SU-DHL-6 (cell line): ENCODE data around the gene COX11.

Experiments used
- H2AFZ ChIP-seq: fragments of 200-600 bp; sonication (generic); 2 replicates; pipeline ENCODE4 v1.6.1; 2014; ENCODE audit warnings: low read depth, mild to moderate bottlenecking, moderate library complexity, mixed read lengths, antibody characterized with exemption, low read length; ENCODE audit not compliant: severe bottlenecking
- H3F3A ChIP-seq: fragments of 200-600 bp; shearing (Covaris generic); 2 replicates; pipeline ENCODE4 v1.6.0; 2016; ENCODE audit warnings: antibody characterized with exemption, mild to moderate bottlenecking; ENCODE audit not compliant: insufficient read depth
- H3K27ac ChIP-seq: fragments of 200-600 bp; sonication (generic); 2 replicates; pipeline ENCODE4 v1.5.1; 2016; ENCODE audit warnings: low read depth, mild to moderate bottlenecking, low read length, moderate library complexity, mixed read lengths
- H3K27me3 ChIP-seq: fragments of 200-600 bp; sonication (generic), shearing (Covaris generic); 2 replicates; pipeline ENCODE4 v1.6.0; 2014; ENCODE audit warnings: mild to moderate bottlenecking, low read length
- H3K36me3 ChIP-seq: fragments of 200-600 bp; sonication (generic); 2 replicates; pipeline ENCODE4 v1.6.1; 2014; ENCODE audit warnings: mild to moderate bottlenecking, low read length, mixed read lengths
- H3K4me2 ChIP-seq: fragments of 300-600, 200-600 bp; shearing (Covaris generic), sonication (generic); 2 replicates; pipeline ENCODE4 v1.6.0; 2014; ENCODE audit warnings: low read length, low read depth, mild to moderate bottlenecking; ENCODE audit not compliant: poor library complexity, severe bottlenecking
- H3K4me3 ChIP-seq: fragments of 200-600 bp; sonication (generic); 2 replicates; pipeline ENCODE4 v1.5.1; 2014; ENCODE audit warnings: antibody characterized with exemption, low read length, mild to moderate bottlenecking, mixed read lengths; ENCODE audit not compliant: insufficient read depth, poor library complexity, severe bottlenecking
- H3K79me2 ChIP-seq: fragments of 200-600 bp; sonication (generic); 2 replicates; pipeline ENCODE4 v1.6.1; 2014; ENCODE audit warnings: mild to moderate bottlenecking, low read length, moderate library complexity; ENCODE audit not compliant: insufficient read depth
- H3K9ac ChIP-seq: fragments of 200-600 bp; sonication (generic); 2 replicates; pipeline ENCODE4 v1.7.0; 2014; ENCODE audit warnings: mild to moderate bottlenecking, low read length
- H3K9me2 ChIP-seq: fragments of 200-600 bp; sonication (generic); replicated peaks from 2 replicates; pipeline ENCODE4 v1.6.1; 2014; ENCODE audit warnings: low read length; ENCODE audit not compliant: insufficient read depth
- H3K9me3 ChIP-seq: fragments of 200-600 bp; sonication (generic); 2 replicates; pipeline ENCODE4 v1.6.1; 2014; ENCODE audit warnings: low read length, mixed read lengths; ENCODE audit not compliant: insufficient read depth
- H4K20me1 ChIP-seq: fragments of 200-600 bp; sonication (generic); 2 replicates; pipeline ENCODE4 v1.6.1; 2014; ENCODE audit warnings: low read depth, mild to moderate bottlenecking, antibody characterized with exemption, low read length, moderate library complexity, mixed read lengths
- CTCF ChIP-seq: fragments of 200-600 bp; sonication (generic); IDR thresholded peaks from one replicate; pipeline ENCODE4 v1.5.1; 2017; ENCODE audit warnings: antibody characterized with exemption, mild to moderate bottlenecking, low read length, moderate library complexity; ENCODE audit not compliant: insufficient read depth, poor library complexity, severe bottlenecking
- EZH2phosphoT487 ChIP-seq: fragments of 200-600 bp; sonication (generic), shearing (Covaris generic); conservative IDR thresholded peaks from 2 replicates; pipeline ENCODE4 v1.6.1; 2018; ENCODE audit warnings: mild to moderate bottlenecking, antibody characterized with exemption, low read length, moderate library complexity, mixed read lengths

The COX11 gene

GRCh38 chr17:54948380-54948779 lies 20.1 kb downstream of the COX11 start:
- Histone ChIP-seq H3K9me3 (no peaks in the 10 kb centered on the region), H3K9ac (no peak overlapping the region), H3K9me2 (no peaks in the 10 kb centered on the region), H3K79me2 (no peaks in the 10 kb centered on the region), H2AFZ (no peak overlapping the region), H3K36me3 (no peaks in the 10 kb centered on the region), H3F3A (no peaks in the 10 kb centered on the region), H3K27me3 (no peaks in the 10 kb centered on the region), H3K27ac (no peak overlapping the region), H3K4me3 (no peak overlapping the region), H3K4me2 (no peak overlapping the region), H4K20me1 (no peaks in the 10 kb centered on the region)
- no peak for TF ChIP-seq CTCF
- TF ChIP-seq EZH2phosphoT487 = no peak

GRCh38 chr17:54947396-54947795 lies 21.1 kb downstream of the COX11 start:
- Histone ChIP-seq H3K27me3 (no peaks in the 10 kb centered on the region), H4K20me1 (no peaks in the 10 kb centered on the region), H3K4me2 (no peak overlapping the region), H3F3A (no peaks in the 10 kb centered on the region), H3K27ac (no peak overlapping the region), H3K79me2 (no peaks in the 10 kb centered on the region), H3K9me2 (no peaks in the 10 kb centered on the region), H3K36me3 (no peaks in the 10 kb centered on the region), H3K9me3 (no peaks in the 10 kb centered on the region), H3K4me3 (no peak overlapping the region), H3K9ac (no peak overlapping the region), H2AFZ (no peak overlapping the region)
- TF ChIP-seq CTCF (no peak), EZH2phosphoT487 (no peak)

GRCh38 chr17:54945671-54946070 lies 22.8 kb downstream of the COX11 start:
- Histone ChIP-seq H3K4me3 (no peak overlapping the region), H3K4me2 (no peak overlapping the region), H3K79me2 (no peaks in the 10 kb centered on the region), H3K27ac (no peak overlapping the region), H4K20me1 (no peaks in the 10 kb centered on the region), H3K9ac (no peak overlapping the region), H3K9me2 (no peaks in the 10 kb centered on the region), H3K36me3 (no peaks in the 10 kb centered on the region), H3K9me3 (no peaks in the 10 kb centered on the region), H3K27me3 (no peaks in the 10 kb centered on the region), H2AFZ (no peak overlapping the region), H3F3A (no peaks in the 10 kb centered on the region)
- no peak for TF ChIP-seq CTCF
- no peak for TF ChIP-seq EZH2phosphoT487
